PC-9 (cell line): ENCODE results near the gene CRY2. TPM values are rescaled to one million over a fixed set of nuclear protein-coding genes. Genes with fewer than 3 reads are reported as not detected.
"Not testable (repeated sequence)": the region's sequence is repeated elsewhere in the genome, so short reads cannot be mapped to it uniquely, and the experiment has no call there.

Experiments used
- BruUV-seq: library from RNA; stranded (reverse); fragments of 400-500 nt; replicated peaks from 2 replicates; lab custom pipeline; 2021; lab: Mats Ljungman, UMichigan
- CTCF ChIA-PET: fragments of 300-600 bp; sonication (Branson Sonifier 250); formaldehyde crosslinking; loops from one replicate; lab custom pipeline; 2022; ENCODE audit warnings: antibody characterized with exemption; lab: Charles Lee
- POLR2A ChIA-PET: fragments of 300-600 bp; sonication (Branson Sonifier 250); formaldehyde crosslinking; loops from one replicate; lab custom pipeline; 2022; ENCODE audit warnings: antibody characterized with exemption; ENCODE audit not compliant: unreplicated experiment; lab: Charles Lee
- DNase-seq, 2 experiments: peaks; one replicate each; pipeline versions ENCODE4 v3.0.0 to v3.0.0-alpha.2; 2015 to 2022; ENCODE audit warnings: mixed read lengths in 1 of 2
- H2AFZ ChIP-seq: fragments of 200-600 bp; sonication (generic); 2 replicates; pipeline ENCODE4 v1.8.1; 2017; ENCODE audit warnings: antibody characterized with exemption
- H3F3A ChIP-seq: fragments of 200-600 bp; sonication (generic); 2 replicates; pipeline ENCODE4 v1.8.1; 2017; ENCODE audit warnings: antibody characterized with exemption, mild to moderate bottlenecking, low read depth; ENCODE audit not compliant: insufficient read depth
- H3K27ac ChIP-seq: fragments of 200-600 bp; sonication (generic); 2 replicates; pipeline ENCODE4 v1.6.1; 2016; ENCODE audit warnings: mixed run types
- H3K27me3 ChIP-seq: fragments of 200-600 bp; sonication (generic); 2 replicates; pipeline ENCODE4 v1.6.1; 2016; ENCODE audit warnings: low read depth, mixed run types; ENCODE audit not compliant: insufficient read depth
- H3K36me3 ChIP-seq: fragments of 200-600 bp; sonication (generic); 2 replicates; pipeline ENCODE4 v1.6.1; 2016; ENCODE audit warnings: low read depth, mixed run types
- H3K4me1 ChIP-seq: fragments of 200-600 bp; sonication (generic); replicated peaks from 2 replicates; pipeline ENCODE4 v1.6.1; 2016; ENCODE audit warnings: mixed run types; ENCODE audit not compliant: insufficient read depth
- H3K4me2 ChIP-seq: fragments of 200-600 bp; sonication (generic); 2 replicates; pipeline ENCODE4 v1.6.1; 2017; ENCODE audit warnings: mixed run types
- H3K4me3 ChIP-seq: fragments of 200-600 bp; sonication (generic); 2 replicates; pipeline ENCODE4 v1.6.1; 2016; ENCODE audit warnings: mixed run types
- H3K79me2 ChIP-seq: fragments of 200-600 bp; sonication (generic); 2 replicates; pipeline ENCODE4 v1.6.1; 2017; ENCODE audit warnings: low read depth, mixed run types
- H3K9me2 ChIP-seq: fragments of 200-600 bp; sonication (generic); 2 replicates; pipeline ENCODE4 v1.8.1; 2017; ENCODE audit warnings: mild to moderate bottlenecking; ENCODE audit not compliant: insufficient read depth
- H3K9me3 ChIP-seq: fragments of 200-600 bp; sonication (generic); 2 replicates; pipeline ENCODE4 v1.8.1; 2016; ENCODE audit warnings: low read depth; ENCODE audit not compliant: insufficient read depth
- H4K20me1 ChIP-seq: fragments of 200-600 bp; sonication (generic); 2 replicates; pipeline ENCODE4 v1.8.1; 2017; ENCODE audit not compliant: insufficient read depth
- EZH2 ChIP-seq: fragments of 200-600 bp; sonication (generic); IDR thresholded peaks from 2 replicates; pipeline ENCODE4 v1.8.0; 2017; ENCODE audit warnings: antibody characterized with exemption, low read depth
- intact Hi-C: fragments of 100-400 bp; cut with micrococcal nuclease; formaldehyde crosslinking; loops from one replicate; pipeline ENCODE4 v1.10.0; 2022; ENCODE audit not compliant: unreplicated experiment
- total RNA-seq: library from RNA; stranded (reverse); gene quantifications from 2 replicates; pipeline ENCODE4 v1.2.3, GENCODE V29; 2021
- TF ChIP-seq, protein P1 (sequence below): fragments of 200-600 bp; sonication (generic); conservative IDR thresholded peaks from 2 replicates; pipeline ENCODE4 v1.6.1; 2017; ENCODE audit warnings: mixed run types, antibody characterized with exemption, mild to moderate bottlenecking, moderate library complexity

CRY2 gene
- total RNA-seq, 1 experiment from 2014 or later = 17.5 TPM

DNA sequence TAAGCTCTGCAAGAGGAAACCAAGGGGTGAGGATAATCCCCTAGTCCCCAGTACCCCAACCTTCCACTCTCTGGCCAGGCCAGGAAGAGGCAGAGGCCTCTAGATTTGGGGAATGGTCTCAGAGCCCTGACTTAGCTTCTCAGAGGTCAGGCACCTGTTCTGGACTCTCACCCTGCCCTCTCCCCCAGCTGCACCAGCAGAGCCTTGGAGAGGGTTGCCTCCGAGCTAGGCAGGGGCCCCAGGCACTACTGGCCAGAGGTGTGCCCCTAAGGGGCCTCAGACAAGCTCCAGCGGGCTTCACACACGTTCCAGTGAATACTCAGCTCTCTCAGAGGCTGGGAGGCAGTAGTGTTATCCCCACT, 51.8 kb downstream of the CRY2 start:
- H2AFZ ChIP-seq = no peak overlapping the region
- peaks cover 13% of the 10 kb centered on the region for H3K4me1 ChIP-seq
- H3K4me2 ChIP-seq = peak overlapping the region; percentile 87
- no peaks in the 10 kb centered on the region for H3K27me3 ChIP-seq
- peak overlapping the region; percentile 60; the same call in 1 of the 2 replicates for H3K4me3 ChIP-seq
- no TSS peak for BruUV-seq
- POLR2A ChIA-PET = interaction anchor here (0.6 kb wide), 1 partner anchor 85 kb away, joined by 4 read pairs; no protein-coding TSS in a partner anchor
- H3K27ac ChIP-seq = no peak overlapping the region
- intact Hi-C loops = loop anchor here (1.0 kb wide), 1 partner anchor 19 kb away; no protein-coding TSS in a partner anchor
- H3K9me3 ChIP-seq = no peaks in the 10 kb centered on the region
- no peak for DNase-seq
- TF ChIP-seq, protein P1, sequence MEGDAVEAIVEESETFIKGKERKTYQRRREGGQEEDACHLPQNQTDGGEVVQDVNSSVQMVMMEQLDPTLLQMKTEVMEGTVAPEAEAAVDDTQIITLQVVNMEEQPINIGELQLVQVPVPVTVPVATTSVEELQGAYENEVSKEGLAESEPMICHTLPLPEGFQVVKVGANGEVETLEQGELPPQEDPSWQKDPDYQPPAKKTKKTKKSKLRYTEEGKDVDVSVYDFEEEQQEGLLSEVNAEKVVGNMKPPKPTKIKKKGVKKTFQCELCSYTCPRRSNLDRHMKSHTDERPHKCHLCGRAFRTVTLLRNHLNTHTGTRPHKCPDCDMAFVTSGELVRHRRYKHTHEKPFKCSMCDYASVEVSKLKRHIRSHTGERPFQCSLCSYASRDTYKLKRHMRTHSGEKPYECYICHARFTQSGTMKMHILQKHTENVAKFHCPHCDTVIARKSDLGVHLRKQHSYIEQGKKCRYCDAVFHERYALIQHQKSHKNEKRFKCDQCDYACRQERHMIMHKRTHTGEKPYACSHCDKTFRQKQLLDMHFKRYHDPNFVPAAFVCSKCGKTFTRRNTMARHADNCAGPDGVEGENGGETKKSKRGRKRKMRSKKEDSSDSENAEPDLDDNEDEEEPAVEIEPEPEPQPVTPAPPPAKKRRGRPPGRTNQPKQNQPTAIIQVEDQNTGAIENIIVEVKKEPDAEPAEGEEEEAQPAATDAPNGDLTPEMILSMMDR = no peak
- no peak for TF ChIP-seq EZH2
- peaks cover 7% of the 10 kb centered on the region; the same call in 1 of the 2 replicates for H3F3A ChIP-seq
- CTCF ChIA-PET = interaction anchor here (1.1 kb wide), 1 partner anchor 66 kb away, joined by 4 read pairs; no protein-coding TSS in a partner anchor
- no peaks in the 10 kb centered on the region for H3K9me2 ChIP-seq
- H4K20me1 ChIP-seq = no peaks in the 10 kb centered on the region
- H3K36me3 ChIP-seq = no peaks in the 10 kb centered on the region
- H3K79me2 ChIP-seq = no peaks in the 10 kb centered on the region

DNA sequence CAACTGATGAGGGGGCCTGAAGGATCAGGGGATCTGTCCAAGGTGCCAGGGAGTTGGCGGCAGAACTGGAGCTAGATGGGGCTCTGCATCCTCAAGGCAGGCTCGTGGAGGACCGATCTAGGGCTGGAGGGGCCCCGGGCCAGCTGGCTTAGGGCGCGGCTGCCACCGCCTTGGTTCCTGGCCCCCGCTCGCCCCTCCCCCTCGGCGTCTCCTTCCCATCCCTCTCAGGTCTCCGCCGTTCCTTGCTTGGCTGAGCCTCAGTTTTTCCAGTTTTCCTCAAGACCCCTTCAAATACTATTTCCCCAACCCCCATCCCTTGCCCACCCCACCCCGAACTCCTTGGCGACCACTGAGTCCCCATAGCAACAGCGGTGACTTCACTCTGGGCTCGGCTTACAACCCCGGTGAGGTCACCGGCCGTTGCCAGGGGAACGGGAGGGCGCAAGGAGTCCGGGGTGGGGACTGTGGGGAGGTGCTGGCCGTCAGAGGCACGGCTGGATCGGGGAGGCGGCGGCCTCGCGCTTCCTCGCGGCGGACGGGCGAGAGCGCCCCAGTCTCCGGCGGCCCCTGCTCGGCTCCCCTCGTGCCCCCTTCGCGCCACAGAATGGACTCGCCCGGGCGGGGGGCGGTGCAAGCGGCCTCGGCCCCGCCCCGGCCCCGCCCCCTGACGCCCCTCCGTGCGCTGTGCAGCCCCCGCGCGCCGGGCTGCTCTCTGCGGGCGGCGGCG, 52.3 kb downstream of the CRY2 start:
- Histone ChIP-seq H3F3A (peaks cover 7% of the 10 kb centered on the region; the same call in 1 of the 2 replicates), H3K79me2 (no peaks in the 10 kb centered on the region), H3K27me3 (no peaks in the 10 kb centered on the region), H3K36me3 (no peaks in the 10 kb centered on the region), H2AFZ (peak overlapping the region; percentile 81; the same call in 1 of the 2 replicates), H3K27ac (no peak overlapping the region), H3K4me2 (peak overlapping the region; percentile 87), H3K9me3 (no peaks in the 10 kb centered on the region), H3K4me3 (peak overlapping the region; percentile 60), H3K4me1 (peaks cover 13% of the 10 kb centered on the region), H3K9me2 (no peaks in the 10 kb centered on the region), H4K20me1 (no peaks in the 10 kb centered on the region)
- POLR2A ChIA-PET = no interaction called here
- CTCF ChIA-PET = no interaction called here
- TF ChIP-seq, protein P1 = no peak
- no peak for TF ChIP-seq EZH2
- DNase-seq = peak; percentile 76 to 91
- intact Hi-C loops = loop anchor here (1.0 kb wide), 1 partner anchor 19 kb away; no protein-coding TSS in a partner anchor
- no TSS peak for BruUV-seq

DNA sequence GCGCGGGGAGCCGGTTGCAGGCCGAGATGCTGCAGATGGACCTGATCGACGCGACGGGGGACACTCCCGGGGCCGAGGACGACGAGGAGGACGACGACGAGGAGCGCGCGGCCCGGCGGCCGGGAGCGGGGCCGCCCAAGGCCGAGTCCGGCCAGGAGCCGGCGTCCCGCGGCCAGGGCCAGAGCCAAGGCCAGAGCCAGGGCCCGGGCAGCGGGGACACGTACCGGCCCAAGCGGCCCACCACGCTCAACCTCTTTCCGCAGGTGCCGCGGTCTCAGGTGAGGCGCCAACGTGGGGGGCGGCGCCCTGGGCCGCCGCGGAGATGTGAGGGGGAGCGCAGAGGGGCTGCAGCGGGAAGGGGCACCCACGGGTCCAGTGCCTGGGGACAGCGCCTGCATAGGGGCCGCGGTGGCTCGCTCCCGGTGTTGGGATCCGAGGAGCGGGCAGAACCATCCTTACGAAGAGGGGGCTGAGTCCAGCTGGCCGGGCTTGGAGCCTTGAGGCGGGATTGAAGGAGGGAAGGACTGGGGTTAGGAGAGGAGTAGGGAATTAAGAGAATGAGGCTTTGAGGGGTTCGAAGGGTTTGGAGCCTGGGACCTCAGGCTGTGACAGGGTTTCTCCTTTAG, 53.0 kb downstream of the CRY2 start:
- POLR2A ChIA-PET, H3K36me3 ChIP-seq, H3K9me2 ChIP-seq, H3K9me3 ChIP-seq, DNase-seq, intact Hi-C loops, H3K27ac ChIP-seq, H3F3A ChIP-seq, H3K79me2 ChIP-seq, H3K27me3 ChIP-seq, H4K20me1 ChIP-seq, BruUV-seq: not testable (repeated sequence)
- CTCF ChIA-PET = interaction anchor here (0.9 kb wide), 1 partner anchor 468 kb away, joined by 3 read pairs; no protein-coding TSS in a partner anchor
- peak overlapping the region; percentile 81 for H2AFZ ChIP-seq
- peak overlapping the region; percentile 60 for H3K4me3 ChIP-seq
- H3K4me2 ChIP-seq = peak overlapping the region; percentile 87
- peaks cover 13% of the 10 kb centered on the region for H3K4me1 ChIP-seq
